ENCODE measurements around the gene ZP3.
"Not testable (repeated sequence)": the region's sequence is repeated elsewhere in the genome, so short reads cannot be mapped to it uniquely, and the experiment has no call there.

ZP3 gene

GRCh38 chr7:76424413-76425111 lies at the start of gene ZP3:
Gene ZP3, plus strand, starts transcription at chr7:76424950. Its CDS starts 15 bp downstream, at chr7:76424965.
- no peak for DNase-seq

- DNase-seq = no peak
These were observed 49.5 kb upstream of the ZP3 start for GRCh38 chr7:76375251-76375650.

GRCh38 chr7:76377186-76377918 lies 47.4 kb upstream of the ZP3 start:
- DNase-seq = no peak

GRCh38 chr7:76380623-76380966 lies 44.2 kb upstream of the ZP3 start:
- no peak for DNase-seq

GRCh38 chr7:76381814-76382213 lies 42.9 kb upstream of the ZP3 start:
- DNase-seq = no peak

GRCh38 chr7:76383089-76383944 lies 41.4 kb upstream of the ZP3 start:
- no peak for DNase-seq

GRCh38 chr7:76386691-76387260 lies 38.0 kb upstream of the ZP3 start:
- DNase-seq = no peak

GRCh38 chr7:76387789-76388188 lies 37.0 kb upstream of the ZP3 start:
- not testable (repeated sequence) for DNase-seq

GRCh38 chr7:76390092-76390491 lies 34.7 kb upstream of the ZP3 start:
- no peak for DNase-seq

GRCh38 chr7:76392531-76393115 lies 32.1 kb upstream of the ZP3 start:
- DNase-seq = no peak

- DNase-seq = peak; percentile 94
These were observed 31.4 kb upstream of the ZP3 start for GRCh38 chr7:76393116-76394031.

GRCh38 chr7:76394957-76395356 lies 29.8 kb upstream of the ZP3 start:
- no peak for DNase-seq

GRCh38 chr7:76395605-76395964 lies 29.2 kb upstream of the ZP3 start:
- not testable (repeated sequence) for DNase-seq

- DNase-seq = no peak
These were observed 28.6 kb upstream of the ZP3 start for GRCh38 chr7:76395965-76396726.

- no peak for DNase-seq
These were observed 27.9 kb upstream of the ZP3 start for GRCh38 chr7:76396864-76397263.

GRCh38 chr7:76397409-76398183 lies 27.2 kb upstream of the ZP3 start:
- peak; percentile 93 for DNase-seq

GRCh38 chr7:76400248-76400647 lies 24.5 kb upstream of the ZP3 start:
- DNase-seq = no peak

- DNase-seq = not testable (repeated sequence)
These were observed 21.7 kb upstream of the ZP3 start for GRCh38 chr7:76403097-76403496.

- no peak for DNase-seq
These were observed 20.8 kb upstream of the ZP3 start for GRCh38 chr7:76403780-76404494.

Measured in CD4-positive, alpha-beta T cell treated with Interleukin-17A for 4 hours (primary cell).